ENCODE measurements around the gene CYP4F12. TPM values are rescaled to one million over a fixed set of nuclear protein-coding genes. Genes with fewer than 3 reads are reported as not detected.
"Not testable (repeated sequence)": the region's sequence is repeated elsewhere in the genome, so short reads cannot be mapped to it uniquely, and the experiment has no call there.

Gene CYP4F12
- total and polyA plus RNA-seq, 10 of the 15 experiments (the other 5 are each of a cell fraction or from before 2014, with no cell fraction given): 0.12 to 0.20 TPM; not detected in 8

DNA sequence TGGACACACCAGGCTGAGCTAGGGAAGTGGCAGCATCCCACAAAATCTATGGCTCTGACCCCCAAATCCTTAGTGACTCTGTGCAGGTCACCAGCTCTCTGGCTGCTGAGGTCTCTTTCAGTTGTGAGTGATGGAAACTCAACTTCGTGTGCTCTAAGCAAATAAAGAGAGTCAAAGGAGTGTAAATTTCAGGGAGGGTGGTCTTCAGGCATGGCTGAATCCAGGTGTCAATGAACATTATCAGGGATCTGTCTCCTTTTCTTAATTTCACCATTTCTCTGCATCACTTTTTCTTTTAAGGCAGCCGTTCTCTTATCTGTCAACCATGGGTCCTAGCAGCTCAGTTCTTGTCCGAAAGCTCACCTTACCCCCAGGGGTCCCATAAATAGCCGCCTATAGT lies 6.2 kb downstream of the CYP4F12 start:
- Histone ChIP-seq H3K27ac (ENCODE audit: control insufficient read depth, insufficient read depth) (no peak overlapping the region), H3K9me3 (replicated peaks; ENCODE audit: control insufficient read depth, insufficient read depth, low read length) (no peaks in the 10 kb centered on the region), H3K4me1 (ENCODE audit: control insufficient read depth, insufficient read depth, low read length) (no peaks in the 10 kb centered on the region), H3K4me2 (ENCODE audit: control insufficient read depth, insufficient read depth) (no peak overlapping the region), H3K36me3 (ENCODE audit: control insufficient read depth in 2 of 2, insufficient read depth in 2 of 2, low read length in 1 of 2) (no peaks in the 10 kb centered on the region), H4K20me1 (ENCODE audit: control insufficient read depth, insufficient read depth) (no peaks in the 10 kb centered on the region), H3K4me3 (no peak overlapping the region), H3K27me3 (replicated peaks in 1 of 2; ENCODE audit: control insufficient read depth in 2 of 2, insufficient read depth in 2 of 2, low read length in 1 of 2) (no peaks in the 10 kb centered on the region), H2AFZ (ENCODE audit: control insufficient read depth, low read depth, low read length) (no peak overlapping the region), H3K9ac (ENCODE audit: control insufficient read depth, insufficient read depth, low read length) (no peak overlapping the region), H3K79me2 (ENCODE audit: control insufficient read depth, insufficient read depth, low read length) (no peaks in the 10 kb centered on the region)
- no peak for DNase-seq (ENCODE audit: low read depth, low spot score)
- TF ChIP-seq, protein P1, sequence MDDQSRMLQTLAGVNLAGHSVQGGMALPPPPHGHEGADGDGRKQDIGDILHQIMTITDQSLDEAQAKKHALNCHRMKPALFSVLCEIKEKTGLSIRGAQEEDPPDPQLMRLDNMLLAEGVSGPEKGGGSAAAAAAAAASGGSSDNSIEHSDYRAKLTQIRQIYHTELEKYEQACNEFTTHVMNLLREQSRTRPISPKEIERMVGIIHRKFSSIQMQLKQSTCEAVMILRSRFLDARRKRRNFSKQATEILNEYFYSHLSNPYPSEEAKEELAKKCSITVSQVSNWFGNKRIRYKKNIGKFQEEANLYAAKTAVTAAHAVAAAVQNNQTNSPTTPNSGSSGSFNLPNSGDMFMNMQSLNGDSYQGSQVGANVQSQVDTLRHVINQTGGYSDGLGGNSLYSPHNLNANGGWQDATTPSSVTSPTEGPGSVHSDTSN (IDR thresholded peaks at IDR 0.05; ENCODE audit: insufficient replicate concordance, low read depth, low read length): no peak
- WGBS (ENCODE audit: insufficient coverage, insufficient replicate concordance, low lambda C conversion rate, missing lambda C conversion rate): 0% methylated on average over 4 of the region's 4 CpGs
- intact Hi-C loops (cut with micrococcal nuclease; ENCODE audit: unreplicated experiment): loop anchor here (5.0 kb wide), 1 partner anchor 98 kb away; no protein-coding TSS in a partner anchor
- no TSS peak for BruUV-seq (replicated peaks)
- CTCF ChIA-PET: no interaction called here
- RAD21 ChIA-PET (ENCODE audit: unreplicated experiment): no interaction called here
- SMC1A ChIA-PET (ENCODE audit: uncharacterized antibody, unreplicated experiment): no interaction called here
- ATAC-seq: no peak
- in situ Hi-C loops (cut with MboI): no loop called here
- POLR2A ChIA-PET: no interaction called here
- FAIRE-seq: no peak

DNA sequence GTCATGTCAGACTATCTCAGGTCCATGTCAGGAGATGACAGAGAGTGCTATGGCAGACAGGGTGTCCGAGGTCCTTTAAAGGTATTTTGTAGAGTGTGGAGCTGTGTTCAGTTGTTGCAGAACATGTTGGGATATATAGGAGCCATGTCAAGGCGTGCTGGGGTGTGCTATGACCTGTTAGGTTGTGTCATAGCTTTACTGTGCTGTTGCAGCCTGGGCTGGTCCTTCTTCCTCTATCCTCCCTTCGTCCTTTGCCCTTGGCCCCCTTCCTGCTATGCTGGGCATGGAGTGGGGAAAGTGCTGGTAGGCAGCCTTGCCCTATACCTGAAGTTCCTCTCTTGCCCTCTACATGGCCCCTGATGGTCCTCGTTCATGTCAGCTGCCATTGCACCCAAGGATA lies 7.0 kb downstream of the CYP4F12 start:
- POLR2A ChIA-PET; H3K9me3 ChIP-seq (replicated peaks; ENCODE audit: control insufficient read depth, insufficient read depth, low read length); H3K4me1 ChIP-seq (ENCODE audit: control insufficient read depth, insufficient read depth, low read length); H3K27ac ChIP-seq (ENCODE audit: control insufficient read depth, insufficient read depth); H3K36me3 ChIP-seq (ENCODE audit: control insufficient read depth in 2 of 2, insufficient read depth in 2 of 2, low read length in 1 of 2); H3K4me3 ChIP-seq; FAIRE-seq; SMC1A ChIA-PET (ENCODE audit: uncharacterized antibody, unreplicated experiment); H3K9ac ChIP-seq (ENCODE audit: control insufficient read depth, insufficient read depth, low read length); H2AFZ ChIP-seq (ENCODE audit: control insufficient read depth, low read depth, low read length); ATAC-seq; H3K27me3 ChIP-seq (replicated peaks in 1 of 2; ENCODE audit: control insufficient read depth in 2 of 2, insufficient read depth in 2 of 2, low read length in 1 of 2); in situ Hi-C loops (cut with MboI); H3K79me2 ChIP-seq (ENCODE audit: control insufficient read depth, insufficient read depth, low read length); H3K4me2 ChIP-seq (ENCODE audit: control insufficient read depth, insufficient read depth); RAD21 ChIA-PET (ENCODE audit: unreplicated experiment); CTCF ChIA-PET; H4K20me1 ChIP-seq (ENCODE audit: control insufficient read depth, insufficient read depth); BruUV-seq (replicated peaks); DNase-seq (ENCODE audit: low read depth, low spot score): not testable (repeated sequence)
- intact Hi-C loops (cut with micrococcal nuclease; ENCODE audit: unreplicated experiment): loop anchor here (5.0 kb wide), 1 partner anchor 97 kb away; no protein-coding TSS in a partner anchor
- 0% methylated on average over 4 of the region's 4 CpGs for WGBS (ENCODE audit: insufficient coverage, insufficient replicate concordance, low lambda C conversion rate, missing lambda C conversion rate)

Measured in GM12878 (cell line).